A549 (cell line): ENCODE measurements around the gene ZDHHC9. TPM values are rescaled to one million over a fixed set of nuclear protein-coding genes. Genes with fewer than 3 reads are reported as not detected.

ENCODE experiments used
- ATAC-seq, 2 experiments: fragments of 200-7000 bp in 1 of 2; fragments of >200 bp in 1 of 2; cut with Nextera tagmentation in 1 of 2; cut with Tn5 transposase in 1 of 2; 3 replicates each; pipeline versions ENCODE4 v1.8.0 to v1.9.1; 2018 to 2020; ENCODE audit warnings: mild to moderate bottlenecking in 1 of 2, moderate library complexity in 1 of 2
- CTCF ChIA-PET: fragments of 300-600 bp; sonication (Branson Sonifier 250); formaldehyde crosslinking; extraction: SDS; loops from one replicate; lab custom pipeline; 2021; ENCODE audit warnings: antibody characterized with exemption, inconsistent platforms; lab: Yijun Ruan, JAX
- POLR2A ChIA-PET: fragments of 350-600 bp; formaldehyde crosslinking; extraction: SDS; loops from one replicate; lab custom pipeline; 2021; ENCODE audit warnings: antibody characterized with exemption, inconsistent platforms; lab: Yijun Ruan, JAX
- DNase-seq, 2 experiments: peaks; one replicate each; pipeline versions ENCODE4 v3.0.0 to v3.0.0-alpha.2; 2011 to 2016; ENCODE audit warnings: low read depth in 1 of 2, low spot score in 1 of 2
- FAIRE-seq: peaks from 2 replicates; lab custom pipeline; 2011; peaks lifted over from hg19 to GRCh38; lab: Jason Lieb, UNC
- H3K27ac ChIP-seq, 2 experiments: fragments of >200 bp; sonication (Bioruptor Twin); formaldehyde crosslinking; 3 replicates each; pipeline ENCODE4 v1.5.1; 2016 to 2017
- H3K4me1 ChIP-seq: fragments of >200 bp; sonication (Bioruptor Twin); formaldehyde crosslinking; 3 replicates; pipeline ENCODE4 v1.6.1; 2016
- H3K4me2 ChIP-seq: fragments of >200 bp; sonication (Bioruptor Twin); formaldehyde crosslinking; 3 replicates; pipeline ENCODE4 v1.6.1; 2016
- H3K4me3 ChIP-seq: fragments of >200 bp; sonication (Bioruptor Twin); formaldehyde crosslinking; 3 replicates; pipeline ENCODE4 v1.5.1; 2016
- H3K9me3 ChIP-seq: fragments of >200 bp; sonication (Bioruptor Twin); formaldehyde crosslinking; 3 replicates; pipeline ENCODE4 v1.6.1; 2016
- ATOH8 ChIP-seq: fragments of 250-450 bp; sonication (Bioruptor Pico); IDR thresholded peaks from 2 replicates; pipeline ENCODE4 v1.5.0; 2020; ENCODE audit warnings: low read depth, mild to moderate bottlenecking, moderate library complexity
- BHLHE40 ChIP-seq: IDR thresholded peaks from 2 replicates; pipeline ENCODE4 v1.6.1; 2012; ENCODE audit warnings: low read depth, low read length, inconsistent platforms
- CEBPB ChIP-seq, 2 experiments: fragments of >200 bp in 1 of 2; sonication (Bioruptor Twin) in 1 of 2; formaldehyde crosslinking in 1 of 2; IDR thresholded peaks; 2 replicates each; pipeline ENCODE4 v1.6.1; 2012 to 2016
- CHD2 ChIP-seq: fragments of 150-350 bp; IDR thresholded peaks from 2 replicates; pipeline ENCODE4 v1.6.1; 2014; ENCODE audit warnings: low read length; ENCODE audit not compliant: partially characterized antibody
- CHD4 ChIP-seq: fragments of 200-600 bp; sonication (generic); IDR thresholded peaks from 2 replicates; pipeline ENCODE4 v1.6.1; 2016; ENCODE audit warnings: antibody characterized with exemption, mild to moderate bottlenecking, borderline replicate concordance
- EHMT2 ChIP-seq: fragments of 200-600 bp; sonication (generic); IDR thresholded peaks from 2 replicates; pipeline ENCODE4 v1.6.1; 2016; ENCODE audit warnings: antibody characterized with exemption, low read depth, mild to moderate bottlenecking, moderate library complexity
- EP300 ChIP-seq, 2 experiments: fragments of >200 bp; sonication (Bioruptor Twin); formaldehyde crosslinking; IDR thresholded peaks; 2 replicates in 1 of 2; 3 replicates in 1 of 2; pipeline ENCODE4 v1.6.1; 2016 to 2017
- FOSL2 ChIP-seq, 2 experiments: fragments of 450-650 bp in 1 of 2; fragments of >200 bp in 1 of 2; sonication (Bioruptor Twin) in 1 of 2; formaldehyde crosslinking; IDR thresholded peaks; 2 replicates each; pipeline versions ENCODE4 v1.5.0 to v1.6.1; 2016 to 2020; ENCODE audit warnings: mild to moderate bottlenecking in 1 of 2, moderate library complexity in 1 of 2
- FOXS1 ChIP-seq: fragments of 250-450 bp; sonication (Bioruptor Pico); IDR thresholded peaks from 2 replicates; pipeline ENCODE4 v1.5.0; 2020; ENCODE audit warnings: mild to moderate bottlenecking, moderate library complexity
- GATA3 ChIP-seq: IDR thresholded peaks from 2 replicates; pipeline ENCODE4 v1.6.1; 2012; ENCODE audit warnings: borderline replicate concordance
- HDAC2 ChIP-seq: fragments of 200-600 bp; sonication (generic); IDR thresholded peaks from 2 replicates; pipeline ENCODE4 v1.6.1; 2016
- HOXB13 ChIP-seq: fragments of 250-450 bp; sonication (Bioruptor Pico); IDR thresholded peaks from 2 replicates; pipeline ENCODE4 v1.5.0; 2020; ENCODE audit warnings: low read depth, mild to moderate bottlenecking, moderate library complexity
- JUN ChIP-seq, 2 experiments: fragments of >200 bp; sonication (Bioruptor Twin); formaldehyde crosslinking; IDR thresholded peaks; 2 replicates in 1 of 2; 3 replicates in 1 of 2; pipeline ENCODE4 v1.6.1; 2016 to 2017
- JUNB ChIP-seq: fragments of >200 bp; sonication (Bioruptor Twin); formaldehyde crosslinking; IDR thresholded peaks from 2 replicates; pipeline ENCODE4 v1.6.1; 2016
- KDM1A ChIP-seq: fragments of 200-600 bp; sonication (generic); IDR thresholded peaks from 2 replicates; pipeline ENCODE4 v1.6.1; 2016; ENCODE audit warnings: low read depth, mild to moderate bottlenecking
- MAFK ChIP-seq: fragments of 450-650 bp; IDR thresholded peaks from 2 replicates; pipeline ENCODE4 v1.6.1; 2014; ENCODE audit not compliant: partially characterized antibody
- NFE2L2 ChIP-seq: fragments of 150-350 bp; conservative IDR thresholded peaks from 2 replicates; pipeline ENCODE4 v1.6.1; 2014; ENCODE audit warnings: low read length
- NPAS2 ChIP-seq: fragments of 250-450 bp; sonication (Bioruptor Pico); IDR thresholded peaks from 2 replicates; pipeline ENCODE4 v1.8.0; 2022; ENCODE audit warnings: mild to moderate bottlenecking, moderate library complexity, borderline replicate concordance
- NR3C1 ChIP-seq: fragments of >200 bp; sonication (Bioruptor Twin); formaldehyde crosslinking; IDR thresholded peaks from 3 replicates; pipeline ENCODE4 v1.6.1; 2017
- PHF8 ChIP-seq: fragments of 200-600 bp; sonication (generic); IDR thresholded peaks from 2 replicates; pipeline ENCODE4 v1.6.1; 2016; ENCODE audit warnings: low read depth, mild to moderate bottlenecking, antibody characterized with exemption, moderate library complexity, borderline replicate concordance
- RAD21 ChIP-seq, 2 experiments: fragments of >200 bp in 1 of 2; sonication (Bioruptor Twin) in 1 of 2; formaldehyde crosslinking in 1 of 2; IDR thresholded peaks in 1 of 2; conservative IDR thresholded peaks in 1 of 2; 2 replicates in 1 of 2; 3 replicates in 1 of 2; pipeline ENCODE4 v1.6.1; 2012 to 2018; ENCODE audit warnings: inconsistent platforms in 1 of 2
- RARB ChIP-seq: fragments of 250-450 bp; sonication (Bioruptor Pico); IDR thresholded peaks from 2 replicates; pipeline ENCODE4 v1.8.0; 2021; ENCODE audit warnings: mild to moderate bottlenecking, moderate library complexity
- RCOR1 ChIP-seq: fragments of 150-350 bp; IDR thresholded peaks from 2 replicates; pipeline ENCODE4 v1.6.1; 2014; ENCODE audit warnings: antibody characterized with exemption, low read length, low read depth
- RNF2 ChIP-seq: fragments of 200-600 bp; sonication (generic); IDR thresholded peaks from 2 replicates; pipeline ENCODE4 v1.6.1; 2016; ENCODE audit warnings: low read depth, mild to moderate bottlenecking, antibody characterized with exemption, moderate library complexity, borderline replicate concordance
- SMC3 ChIP-seq: fragments of >200 bp; sonication (Bioruptor Twin); formaldehyde crosslinking; IDR thresholded peaks from 3 replicates; pipeline ENCODE4 v1.6.1; 2018; ENCODE audit warnings: inconsistent platforms
- SREBF2 ChIP-seq: fragments of 450-650 bp; IDR thresholded peaks from 2 replicates; pipeline ENCODE4 v1.6.1; 2014; ENCODE audit warnings: mild to moderate bottlenecking, moderate library complexity
- TFCP2L1 ChIP-seq: fragments of 250-450 bp; sonication (Bioruptor Pico); IDR thresholded peaks from 2 replicates; pipeline ENCODE4 v1.5.0; 2021; ENCODE audit warnings: mild to moderate bottlenecking
- ZC3H11A ChIP-seq: fragments of 450-650 bp; IDR thresholded peaks from 2 replicates; pipeline ENCODE4 v1.6.1; 2014; ENCODE audit warnings: antibody characterized with exemption, mild to moderate bottlenecking
- ZFP36 ChIP-seq: fragments of 450-650 bp; IDR thresholded peaks from 2 replicates; pipeline ENCODE4 v1.6.1; 2014; ENCODE audit warnings: borderline replicate concordance; ENCODE audit not compliant: partially characterized antibody
- WGBS: methylation state at CpG from one replicate; pipeline ENCODE4 v1.1.6; 2017; ENCODE audit errors: missing lambda C conversion rate; 5-methylcytosine and 5-hydroxymethylcytosine counted together
- polyA plus RNA-seq, 4 experiments: library from polyadenylated mRNA; depleted of rRNA in 3 of 4; stranded (reverse); fragments of >200 nt; fragmentation: RNase III in 1 of 4; extraction: RNeasy Plus Mini Kit Qiagen cat#74134 plus additional on column Dnase treatment in 1 of 4; gene quantifications; 2 replicates in 3 of 4; 3 replicates in 1 of 4; pipeline ENCODE4 v1.2.3, GENCODE V29; 2011 to 2017
- TF ChIP-seq, protein P1 (sequence below): fragments of >200 bp; sonication (Bioruptor Twin); formaldehyde crosslinking; IDR thresholded peaks from 3 replicates; pipeline ENCODE4 v1.5.1; 2016
- TF ChIP-seq, protein P2 (sequence below): fragments of >200 bp; sonication (Bioruptor Twin); formaldehyde crosslinking; IDR thresholded peaks from 3 replicates; pipeline ENCODE4 v1.6.1; 2016

ZDHHC9 gene
- polyA plus RNA-seq, 2 of the 4 experiments (the other 2 are of a cell fraction): 20.2 to 50.6 TPM

GRCh38 chrX:129802863-129803262 lies 40.8 kb downstream of the ZDHHC9 start:
- H3K4me1 ChIP-seq: no peaks in the 10 kb centered on the region
- no peak for ATAC-seq
- H3K9me3 ChIP-seq: no peaks in the 10 kb centered on the region
- 45% methylated on average over 1 of the region's 1 CpG for WGBS
- H3K27ac ChIP-seq: no peak overlapping the region
- ChIA-PET CTCF (no interaction called here), POLR2A (no interaction called here)
- no peak for DNase-seq
- H3K4me3 ChIP-seq: no peak overlapping the region
- FAIRE-seq: no peak
- no peak overlapping the region for H3K4me2 ChIP-seq
- TF ChIP-seq RARB (CRISPR knock-in tag) (no peak), KDM1A (no peak), JUN (IDR thresholded peaks at IDR 0.05) (no peak), ZFP36 (no peak), JUNB (no peak), RNF2 (no peak), CHD4 (no peak), GATA3 (no peak), EP300 (IDR thresholded peaks at IDR 0.05) (no peak), CHD2 (no peak), SREBF2 (no peak), RAD21 (conservative IDR thresholded peaks at IDR 0.05 in 1 of 2, IDR thresholded peaks at IDR 0.05 in 1 of 2) (no peak), FOXS1 (CRISPR knock-in tag) (no peak), ZC3H11A (no peak), TFCP2L1 (CRISPR knock-in tag) (no peak), ATOH8 (CRISPR knock-in tag) (no peak), PHF8 (no peak), NFE2L2 (no peak)

DNA sequence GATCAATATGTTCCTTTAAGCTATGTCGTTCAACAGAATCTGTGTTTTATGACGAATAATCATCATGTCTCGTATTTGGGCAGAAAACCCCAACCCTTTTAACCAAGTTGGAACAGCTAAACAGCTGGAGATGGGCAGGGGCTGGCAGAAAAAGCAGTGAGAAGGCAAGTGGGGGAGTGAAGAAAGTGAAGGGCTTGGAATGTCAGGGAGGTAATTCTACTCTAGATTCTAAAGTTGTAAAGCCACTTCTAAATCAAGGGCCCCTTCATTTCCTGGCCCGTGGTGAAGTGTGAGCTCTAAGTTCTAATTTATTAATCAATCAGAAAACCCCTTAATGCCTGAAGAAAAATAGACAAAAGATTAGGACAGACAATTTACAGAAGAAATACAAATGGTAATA lies 43.5 kb downstream of the ZDHHC9 start:
- ATAC-seq: no peak
- Histone ChIP-seq H3K4me2 (no peak overlapping the region), H3K4me1 (no peaks in the 10 kb centered on the region), H3K27ac (no peak overlapping the region), H3K9me3 (no peaks in the 10 kb centered on the region), H3K4me3 (no peak overlapping the region)
- ChIA-PET POLR2A (no interaction called here), CTCF (interaction anchor here (1.2 to 1.3 kb wide), 2 partner anchors 12 to 260 kb away, joined by 3 read pairs; no protein-coding TSS in a partner anchor)
- whole genome bisulfite sequencing: 92% methylated on average over 4 of the region's 4 CpGs
- no peak for DNase-seq
- FAIRE-seq: no peak
- TF ChIP-seq SMC3 (no peak), BHLHE40 (no peak), TFCP2L1 (CRISPR knock-in tag) (no peak), ZC3H11A (no peak), CEBPB (IDR thresholded peaks at IDR 0.05) (no peak), MAFK (no peak)

DNA sequence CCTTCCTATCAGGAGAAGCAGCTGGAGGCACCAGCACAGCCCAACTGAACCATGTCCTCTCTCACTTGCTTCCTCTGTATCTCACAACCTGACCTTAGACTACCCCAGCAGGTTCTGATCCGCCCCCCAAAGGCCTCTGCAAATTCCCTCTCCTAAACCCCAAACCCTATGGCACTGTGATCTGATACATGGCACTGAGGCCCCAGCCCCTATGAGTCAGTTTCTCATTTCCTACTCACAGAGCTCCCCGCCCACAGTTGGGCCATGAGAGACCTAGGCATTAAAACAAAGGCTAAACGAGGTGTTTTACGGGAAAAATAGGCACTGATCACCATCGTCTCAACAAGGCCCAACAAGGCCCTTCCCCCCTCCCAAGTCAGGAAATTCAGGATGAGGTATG lies 44.8 kb downstream of the ZDHHC9 start:
- 87% methylated on average over 5 of the region's 5 CpGs for WGBS
- no peak for DNase-seq
- Histone ChIP-seq H3K27ac (no peak overlapping the region), H3K4me1 (no peaks in the 10 kb centered on the region), H3K4me2 (no peak overlapping the region), H3K9me3 (no peaks in the 10 kb centered on the region), H3K4me3 (no peak overlapping the region)
- no peak for ATAC-seq
- POLR2A ChIA-PET: no interaction called here
- no peak for FAIRE-seq
- CTCF ChIA-PET: interaction anchor here (1.3 kb wide), 1 partner anchor 11 kb away, joined by 3 read pairs; no protein-coding TSS in a partner anchor
- TF ChIP-seq, protein P1, sequence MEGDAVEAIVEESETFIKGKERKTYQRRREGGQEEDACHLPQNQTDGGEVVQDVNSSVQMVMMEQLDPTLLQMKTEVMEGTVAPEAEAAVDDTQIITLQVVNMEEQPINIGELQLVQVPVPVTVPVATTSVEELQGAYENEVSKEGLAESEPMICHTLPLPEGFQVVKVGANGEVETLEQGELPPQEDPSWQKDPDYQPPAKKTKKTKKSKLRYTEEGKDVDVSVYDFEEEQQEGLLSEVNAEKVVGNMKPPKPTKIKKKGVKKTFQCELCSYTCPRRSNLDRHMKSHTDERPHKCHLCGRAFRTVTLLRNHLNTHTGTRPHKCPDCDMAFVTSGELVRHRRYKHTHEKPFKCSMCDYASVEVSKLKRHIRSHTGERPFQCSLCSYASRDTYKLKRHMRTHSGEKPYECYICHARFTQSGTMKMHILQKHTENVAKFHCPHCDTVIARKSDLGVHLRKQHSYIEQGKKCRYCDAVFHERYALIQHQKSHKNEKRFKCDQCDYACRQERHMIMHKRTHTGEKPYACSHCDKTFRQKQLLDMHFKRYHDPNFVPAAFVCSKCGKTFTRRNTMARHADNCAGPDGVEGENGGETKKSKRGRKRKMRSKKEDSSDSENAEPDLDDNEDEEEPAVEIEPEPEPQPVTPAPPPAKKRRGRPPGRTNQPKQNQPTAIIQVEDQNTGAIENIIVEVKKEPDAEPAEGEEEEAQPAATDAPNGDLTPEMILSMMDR: no peak
- TF ChIP-seq ATOH8 (CRISPR knock-in tag) (no peak), ZFP36 (no peak), HOXB13 (CRISPR knock-in tag) (no peak), NR3C1 (no peak), MAFK (no peak), JUNB (no peak), EP300 (IDR thresholded peaks at IDR 0.05) (no peak), NPAS2 (no peak), HDAC2 (no peak), FOSL2 (IDR thresholded peaks at IDR 0.05) (no peak), FOSL2 (CRISPR knock-in tag; IDR thresholded peaks at IDR 0.05) (no peak), RCOR1 (no peak), BHLHE40 (no peak), RAD21 (conservative IDR thresholded peaks at IDR 0.05 in 1 of 2, IDR thresholded peaks at IDR 0.05 in 1 of 2) (no peak), EHMT2 (no peak)
- TF ChIP-seq, protein P2, sequence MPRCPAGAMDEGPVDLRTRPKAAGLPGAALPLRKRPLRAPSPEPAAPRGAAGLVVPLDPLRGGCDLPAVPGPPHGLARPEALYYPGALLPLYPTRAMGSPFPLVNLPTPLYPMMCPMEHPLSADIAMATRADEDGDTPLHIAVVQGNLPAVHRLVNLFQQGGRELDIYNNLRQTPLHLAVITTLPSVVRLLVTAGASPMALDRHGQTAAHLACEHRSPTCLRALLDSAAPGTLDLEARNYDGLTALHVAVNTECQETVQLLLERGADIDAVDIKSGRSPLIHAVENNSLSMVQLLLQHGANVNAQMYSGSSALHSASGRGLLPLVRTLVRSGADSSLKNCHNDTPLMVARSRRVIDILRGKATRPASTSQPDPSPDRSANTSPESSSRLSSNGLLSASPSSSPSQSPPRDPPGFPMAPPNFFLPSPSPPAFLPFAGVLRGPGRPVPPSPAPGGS: no peak
